DOHH2 (cell line): ENCODE data around the gene CTDSPL.

Source experiments
- EZH2phosphoT487 ChIP-seq: fragments of 200-600 bp; sonication (generic); IDR thresholded peaks from 2 replicates; pipeline ENCODE4 v1.6.1; 2017; ENCODE audit warnings: borderline replicate concordance, mild to moderate bottlenecking, antibody characterized with exemption, low read length, moderate library complexity, mixed read lengths
- TF ChIP-seq, protein P1 (sequence below): fragments of 200-600 bp; sonication (generic); IDR thresholded peaks from one replicate; pipeline ENCODE4 v1.5.1; 2014; ENCODE audit warnings: antibody characterized with exemption, mild to moderate bottlenecking, low read depth, low read length; ENCODE audit not compliant: poor library complexity, severe bottlenecking

DNA sequence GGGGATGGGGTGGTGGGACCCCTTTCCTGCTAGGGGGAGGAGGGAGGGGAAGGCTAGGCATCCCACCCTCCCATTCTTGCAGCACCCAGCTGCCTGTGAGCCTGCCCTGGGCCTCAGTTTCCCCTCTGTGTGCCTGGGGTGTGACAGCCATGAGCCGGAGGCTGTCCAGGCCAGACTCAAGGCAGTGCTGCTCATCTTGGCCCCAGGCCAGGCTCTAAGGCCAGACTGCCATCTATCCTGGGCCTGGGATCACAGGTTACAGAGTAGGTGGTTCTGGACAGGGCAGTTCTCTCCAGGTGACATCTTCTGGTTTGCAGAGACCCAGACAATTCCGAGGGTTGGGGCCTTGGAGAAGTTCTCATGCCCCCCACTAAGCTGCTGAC lies 125.6 kb downstream of the CTDSPL start:
- TF ChIP-seq, protein P1, sequence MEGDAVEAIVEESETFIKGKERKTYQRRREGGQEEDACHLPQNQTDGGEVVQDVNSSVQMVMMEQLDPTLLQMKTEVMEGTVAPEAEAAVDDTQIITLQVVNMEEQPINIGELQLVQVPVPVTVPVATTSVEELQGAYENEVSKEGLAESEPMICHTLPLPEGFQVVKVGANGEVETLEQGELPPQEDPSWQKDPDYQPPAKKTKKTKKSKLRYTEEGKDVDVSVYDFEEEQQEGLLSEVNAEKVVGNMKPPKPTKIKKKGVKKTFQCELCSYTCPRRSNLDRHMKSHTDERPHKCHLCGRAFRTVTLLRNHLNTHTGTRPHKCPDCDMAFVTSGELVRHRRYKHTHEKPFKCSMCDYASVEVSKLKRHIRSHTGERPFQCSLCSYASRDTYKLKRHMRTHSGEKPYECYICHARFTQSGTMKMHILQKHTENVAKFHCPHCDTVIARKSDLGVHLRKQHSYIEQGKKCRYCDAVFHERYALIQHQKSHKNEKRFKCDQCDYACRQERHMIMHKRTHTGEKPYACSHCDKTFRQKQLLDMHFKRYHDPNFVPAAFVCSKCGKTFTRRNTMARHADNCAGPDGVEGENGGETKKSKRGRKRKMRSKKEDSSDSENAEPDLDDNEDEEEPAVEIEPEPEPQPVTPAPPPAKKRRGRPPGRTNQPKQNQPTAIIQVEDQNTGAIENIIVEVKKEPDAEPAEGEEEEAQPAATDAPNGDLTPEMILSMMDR, result no peak
- no peak for TF ChIP-seq EZH2phosphoT487
